ENCODE data around the gene TMCC2.
A peak's percentile ranks its signal among the peaks of the same experiment; 100 is the strongest.
"Not testable (repeated sequence)": the region's sequence is repeated elsewhere in the genome, so short reads cannot be mapped to it uniquely, and the experiment has no call there.

The TMCC2 gene

DNA sequence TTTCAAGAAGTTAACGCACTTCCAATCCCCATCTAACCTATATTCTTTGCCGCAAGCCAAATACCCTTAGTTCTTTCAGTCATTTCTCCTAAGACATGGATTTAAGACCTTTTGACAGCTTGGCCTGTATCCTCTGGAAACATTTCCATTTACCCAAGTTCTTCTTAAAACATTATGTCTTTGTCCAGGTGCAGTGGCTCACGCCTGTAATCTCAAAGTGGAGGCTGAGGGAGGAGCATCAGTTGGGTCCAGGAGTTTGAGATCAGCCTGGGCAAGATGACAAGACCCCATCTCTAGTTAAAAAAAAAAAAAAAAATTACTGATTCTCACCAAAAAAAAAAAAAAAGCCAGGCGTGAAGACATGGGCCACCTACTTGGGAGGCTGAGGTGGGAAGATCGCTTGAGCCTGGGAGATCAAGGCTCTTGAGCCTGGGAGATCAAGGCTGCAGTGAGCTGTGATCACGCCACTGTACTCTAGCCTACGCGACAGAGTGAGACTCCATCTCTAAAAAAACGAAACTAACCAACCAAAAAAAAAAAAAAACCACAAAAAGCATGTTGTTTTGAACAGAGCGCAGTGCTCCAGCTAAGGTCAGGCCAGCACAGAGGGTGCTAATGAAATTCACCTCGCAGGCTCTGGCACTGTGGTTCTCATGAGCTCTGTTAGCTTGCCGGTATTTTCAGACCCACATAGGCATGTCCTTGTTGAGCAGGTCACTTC is 57.8 kb downstream of the TMCC2 start:
- peak; percentile 31 for DNase-seq

DNA sequence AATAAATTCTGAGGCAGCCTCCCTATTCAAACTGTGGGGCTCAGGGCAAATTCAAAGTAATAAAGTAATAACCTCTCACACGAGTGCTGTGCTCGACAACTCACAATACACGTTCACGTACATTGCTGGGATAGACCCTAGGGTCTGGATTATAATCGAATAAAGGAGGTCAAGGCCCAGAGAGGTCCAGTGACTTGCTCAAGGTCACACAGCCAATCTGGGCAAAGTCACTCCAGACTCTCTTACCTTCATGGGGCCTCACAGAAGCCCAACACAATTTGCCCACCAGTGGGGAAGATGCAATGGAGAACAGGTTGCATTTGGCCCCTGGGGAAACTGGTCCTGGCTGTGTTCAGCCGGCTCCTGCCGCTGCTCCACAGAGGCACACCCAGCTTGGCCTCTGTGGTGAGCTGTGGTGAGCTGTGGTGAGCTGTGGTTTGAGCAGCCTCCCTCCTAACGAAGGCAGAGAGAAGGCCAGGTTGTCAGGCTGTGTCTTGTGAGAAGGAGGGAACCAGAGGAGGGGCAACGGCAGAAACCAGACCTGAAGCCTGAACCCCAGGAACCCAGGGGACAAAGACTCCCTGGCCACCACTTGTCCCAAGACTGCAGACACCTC is 58.7 kb downstream of the TMCC2 start:
- DNase-seq: peak; percentile 29

DNA sequence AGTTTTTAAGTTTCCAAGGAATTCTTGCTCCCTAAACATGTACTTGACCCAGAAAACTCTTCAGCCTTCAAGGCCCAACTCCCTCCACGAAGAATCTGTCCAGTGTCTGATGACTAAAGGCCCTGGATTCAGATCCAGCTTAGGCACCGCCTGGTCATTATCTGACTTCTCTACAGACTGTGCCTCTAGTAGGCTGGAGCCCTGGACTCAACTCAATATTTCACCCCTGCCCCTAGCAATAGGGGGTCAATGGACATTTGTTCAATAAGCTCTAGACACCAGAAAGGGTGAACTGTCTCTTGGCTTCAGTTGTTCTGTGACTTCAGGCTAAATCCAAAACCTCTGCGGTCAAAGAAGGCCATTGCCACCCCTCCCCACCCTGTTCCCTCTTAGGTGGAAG is 59.3 kb downstream of the TMCC2 start:
- DNase-seq: no peak

DNA sequence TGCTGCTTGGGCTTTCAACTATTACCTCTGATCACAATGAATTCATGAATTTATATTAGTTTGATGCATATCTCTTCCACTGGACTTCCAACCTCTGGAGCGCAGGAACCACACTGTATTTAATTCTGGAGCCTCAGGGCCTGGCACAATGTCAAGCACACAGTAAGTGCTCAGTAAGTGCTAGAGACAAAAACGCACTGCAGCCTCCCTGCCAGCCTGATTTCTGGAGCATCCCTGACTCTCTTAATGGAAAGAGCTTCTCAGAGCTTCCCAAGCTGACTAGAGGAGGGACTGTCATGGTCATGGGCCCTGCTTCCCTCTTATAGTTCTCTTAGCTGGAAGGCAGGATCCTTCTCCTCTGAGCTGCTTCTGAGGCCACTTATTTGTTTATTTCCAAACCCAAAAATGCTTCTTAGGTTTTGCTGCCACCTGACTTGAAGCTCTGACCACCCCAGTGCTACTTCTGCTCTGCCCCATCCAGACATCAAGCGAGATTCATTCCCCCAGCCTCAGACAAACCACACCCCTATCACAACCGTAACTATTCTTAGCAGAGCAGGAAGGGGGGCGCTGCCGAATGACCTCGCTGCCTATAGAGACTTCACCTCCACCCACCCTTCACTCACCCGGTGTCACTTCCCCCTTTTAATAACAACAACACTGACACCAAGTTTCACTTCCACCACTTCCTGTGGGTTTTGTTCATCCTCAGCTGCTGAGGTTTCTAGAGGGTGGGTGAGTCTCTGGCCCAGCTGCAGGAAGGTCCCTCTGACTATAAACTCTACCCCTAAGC is 60.2 kb downstream of the TMCC2 start:
- peak; percentile 61 for DNase-seq

DNA sequence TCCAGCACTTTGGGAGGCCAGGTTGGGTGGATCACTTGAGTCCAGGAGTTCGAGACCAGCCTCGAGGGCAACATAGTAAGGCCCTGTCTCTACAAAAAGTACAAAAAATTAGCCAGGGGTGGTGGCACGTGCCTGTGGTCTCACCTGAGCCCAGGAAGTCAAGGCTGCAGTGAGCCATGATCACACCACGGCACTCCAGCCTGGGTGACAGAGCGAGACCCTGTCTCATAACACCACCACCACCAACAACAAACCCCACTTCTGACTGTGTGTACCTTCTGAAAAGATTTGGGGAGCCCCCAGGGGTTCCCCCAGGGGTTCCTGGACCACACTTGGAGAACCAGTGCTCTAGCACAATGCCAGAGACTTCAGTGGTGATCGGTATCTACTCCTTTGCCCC is 63.9 kb downstream of the TMCC2 start:
- no peak for DNase-seq

DNA sequence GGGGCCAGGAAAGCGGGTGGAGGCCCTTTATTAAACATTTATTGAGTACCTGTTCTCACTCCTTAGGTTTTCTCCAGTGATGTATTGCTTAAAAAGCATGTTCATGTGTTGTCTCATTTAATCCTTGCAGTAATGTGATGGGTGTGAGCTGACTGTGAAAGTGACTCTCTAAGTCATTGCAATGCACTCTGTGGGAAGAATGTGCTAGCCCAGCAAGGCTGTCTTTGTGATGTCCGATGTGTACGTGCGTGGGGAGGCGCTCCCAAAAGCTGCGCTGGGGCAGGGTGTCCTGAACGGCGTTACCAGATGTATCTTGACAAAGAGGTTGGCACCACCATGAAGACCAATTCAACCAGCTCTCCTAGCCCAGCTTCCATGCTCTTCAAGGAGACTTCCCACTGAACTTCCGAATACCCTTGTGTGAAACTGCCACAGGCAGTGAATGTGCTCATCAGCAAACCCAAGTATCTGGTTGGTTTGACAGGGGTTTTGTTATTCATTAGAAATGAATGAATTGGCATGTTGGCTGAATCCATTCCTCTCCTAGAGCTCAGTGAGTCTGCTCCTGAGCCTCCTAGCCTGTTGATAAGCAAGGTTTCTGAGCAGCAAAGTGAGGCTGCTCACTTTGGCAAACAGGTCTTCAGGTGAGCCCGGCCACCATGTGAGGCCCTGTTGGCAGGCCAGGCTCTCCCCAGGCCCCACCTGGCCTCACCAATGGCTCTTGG is 65.8 kb downstream of the TMCC2 start:
- DNase-seq: no peak

DNA sequence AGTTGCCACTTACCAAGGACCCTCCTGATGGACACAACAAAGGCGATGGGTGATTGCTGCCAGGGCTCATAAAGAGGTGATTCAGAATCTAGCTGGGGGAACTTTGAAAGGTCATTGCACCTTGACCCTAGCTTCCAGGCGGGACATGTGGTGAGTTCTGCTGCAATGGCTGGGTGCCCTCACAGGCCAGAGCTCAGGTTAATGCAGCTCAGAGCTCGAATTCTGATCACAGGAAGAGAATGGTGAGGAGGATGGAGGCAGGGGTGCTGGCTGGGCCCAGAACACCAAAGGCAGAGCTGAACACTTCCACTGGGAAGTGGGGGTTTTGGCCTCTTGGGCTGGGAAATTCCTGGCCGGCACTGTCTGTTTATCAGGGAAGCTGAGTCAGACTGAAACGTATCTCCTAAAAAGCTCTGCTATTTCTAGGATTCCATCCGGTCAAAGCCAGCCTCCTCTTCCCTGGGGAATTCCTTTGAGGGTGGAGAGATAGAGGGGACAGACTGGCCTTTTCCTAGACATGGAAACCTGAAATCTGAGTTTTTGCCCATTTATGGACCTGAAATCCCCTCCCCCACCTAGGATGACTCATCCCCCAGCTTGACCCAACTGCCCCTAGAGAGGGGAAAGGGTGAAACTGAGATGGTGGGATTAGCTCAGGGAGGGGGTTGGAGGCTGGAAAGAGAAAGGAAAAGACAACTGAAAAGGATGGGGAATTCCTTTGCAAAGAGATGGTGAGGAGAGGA is 66.6 kb downstream of the TMCC2 start:
- no peak for DNase-seq

DNA sequence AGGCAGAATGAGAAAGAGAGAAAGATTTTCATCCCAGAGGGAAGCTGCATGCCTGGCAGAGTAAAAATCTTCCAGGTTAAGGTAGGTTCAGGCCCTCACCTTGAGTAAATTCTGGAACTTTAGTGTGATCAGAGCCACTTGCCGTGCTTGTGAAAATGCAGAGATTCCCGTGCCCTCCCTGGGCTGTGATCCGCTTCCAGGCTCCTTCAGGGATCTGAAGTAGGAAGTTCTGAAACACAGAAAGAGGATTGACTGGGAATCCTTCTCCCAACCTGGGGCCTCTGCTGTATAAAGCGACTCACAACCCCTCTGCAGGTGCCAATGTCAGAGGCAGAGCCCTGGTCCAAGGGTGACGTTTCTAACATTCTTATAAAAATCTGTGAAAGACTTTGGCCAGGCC is 67.2 kb downstream of the TMCC2 start:
- no peak for DNase-seq

DNA sequence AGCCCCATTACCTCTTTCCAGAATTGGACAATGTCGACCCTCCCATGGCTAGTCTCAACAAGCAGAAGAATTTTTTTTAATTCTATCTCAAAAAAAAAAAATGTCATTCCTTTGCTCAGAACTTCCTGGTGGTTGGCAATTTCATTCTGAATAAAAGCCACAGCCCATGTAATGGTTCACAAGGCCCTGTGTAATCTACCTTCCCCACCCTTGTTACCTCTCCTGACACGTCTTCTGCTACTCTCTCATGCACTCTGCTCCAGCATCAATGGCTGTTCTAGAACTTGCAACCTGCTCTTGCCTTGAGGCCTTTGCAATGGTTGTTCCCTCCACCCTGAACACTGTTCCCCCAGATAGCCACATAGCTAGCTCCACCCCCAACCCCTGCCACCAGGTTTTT is 68.4 kb downstream of the TMCC2 start:
- no peak for DNase-seq

DNA sequence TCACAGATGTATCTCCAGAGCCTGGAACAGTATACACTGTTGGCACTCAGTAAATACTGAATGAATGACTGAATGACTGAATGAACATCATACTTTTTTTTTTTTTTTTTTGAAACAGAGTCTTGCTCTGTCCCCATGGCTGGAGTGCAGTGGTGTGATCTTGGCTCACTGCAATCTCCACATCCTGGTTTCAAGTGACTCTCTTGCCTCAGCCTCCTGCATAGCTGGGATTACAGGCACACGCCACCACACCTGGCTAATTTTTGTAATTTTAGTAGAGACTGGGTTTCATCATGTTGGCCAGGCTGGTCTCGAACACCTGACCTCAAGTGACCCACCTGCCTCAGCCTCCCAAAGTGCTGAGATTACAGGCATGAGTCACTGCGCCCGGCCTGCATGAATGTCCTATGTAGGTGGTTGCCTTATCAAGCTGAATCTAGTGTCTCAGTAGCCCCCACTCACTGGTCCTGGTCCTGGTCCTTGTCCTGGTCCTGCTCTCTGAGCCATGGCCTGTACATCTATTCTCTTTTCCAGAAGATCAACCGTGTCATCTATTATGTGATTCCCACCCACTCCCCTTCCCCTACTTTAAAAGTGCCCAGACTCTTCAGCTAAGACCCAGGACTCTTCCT is 69.9 kb downstream of the TMCC2 start:
- DNase-seq: not testable (repeated sequence)

DNA sequence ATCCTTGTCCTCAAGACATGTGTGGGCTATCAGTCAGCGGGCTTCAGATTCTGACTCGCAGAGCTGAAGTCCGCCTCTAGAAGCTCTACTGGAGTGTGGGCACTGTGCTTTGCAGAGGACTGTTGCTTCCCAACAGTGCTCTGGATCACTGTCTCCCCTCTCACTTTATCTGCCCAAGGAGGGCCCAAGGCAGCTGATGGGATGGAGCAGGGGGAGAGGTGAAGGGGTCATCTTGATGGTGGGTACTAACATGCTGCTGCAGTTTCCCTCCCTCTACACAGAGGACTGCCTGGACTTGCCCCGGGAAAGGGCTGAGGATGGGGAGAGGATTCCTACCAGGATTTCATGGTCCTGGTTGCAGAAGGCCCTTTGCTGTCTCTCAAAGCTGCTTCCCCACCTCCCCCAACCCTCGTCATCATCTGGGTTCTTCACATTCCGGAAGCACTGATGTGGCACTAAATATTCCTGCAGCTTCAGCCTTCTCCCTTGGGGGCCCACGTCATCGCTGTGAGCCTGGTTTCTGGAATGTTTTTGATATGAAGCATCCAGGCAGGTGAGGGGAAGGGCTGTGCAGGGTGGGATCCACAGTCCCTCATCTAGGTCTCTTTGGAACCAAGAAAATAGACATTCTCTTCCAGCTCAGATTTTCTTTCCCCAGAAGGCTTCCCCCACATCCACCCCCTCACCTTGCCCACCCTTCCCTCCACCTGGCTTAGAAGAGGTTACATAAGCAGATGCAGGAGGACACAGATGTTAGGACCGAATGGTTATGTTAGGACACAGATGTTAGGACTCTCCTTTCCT is 70.6 kb downstream of the TMCC2 start:
- no peak for DNase-seq

DNA sequence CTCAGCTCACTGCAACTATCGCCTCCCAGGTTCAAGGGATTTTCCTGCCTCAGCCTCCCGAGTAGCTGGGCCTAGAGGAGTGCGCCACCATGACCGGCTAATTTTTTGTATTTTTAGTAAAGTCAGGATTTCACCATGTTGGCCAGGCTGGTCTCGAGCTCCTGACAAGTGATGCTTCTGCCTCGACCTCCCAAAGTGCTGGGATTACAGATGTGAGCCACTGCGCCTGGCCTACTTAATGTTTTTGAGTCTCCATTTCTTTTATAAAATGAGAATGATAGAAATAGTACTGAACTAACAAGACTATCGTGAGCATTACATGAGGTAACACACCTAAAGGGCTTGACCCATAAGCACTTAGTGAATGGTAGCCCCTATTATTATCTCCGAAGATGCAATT is 72.4 kb downstream of the TMCC2 start:
- DNase-seq: no peak

DNA sequence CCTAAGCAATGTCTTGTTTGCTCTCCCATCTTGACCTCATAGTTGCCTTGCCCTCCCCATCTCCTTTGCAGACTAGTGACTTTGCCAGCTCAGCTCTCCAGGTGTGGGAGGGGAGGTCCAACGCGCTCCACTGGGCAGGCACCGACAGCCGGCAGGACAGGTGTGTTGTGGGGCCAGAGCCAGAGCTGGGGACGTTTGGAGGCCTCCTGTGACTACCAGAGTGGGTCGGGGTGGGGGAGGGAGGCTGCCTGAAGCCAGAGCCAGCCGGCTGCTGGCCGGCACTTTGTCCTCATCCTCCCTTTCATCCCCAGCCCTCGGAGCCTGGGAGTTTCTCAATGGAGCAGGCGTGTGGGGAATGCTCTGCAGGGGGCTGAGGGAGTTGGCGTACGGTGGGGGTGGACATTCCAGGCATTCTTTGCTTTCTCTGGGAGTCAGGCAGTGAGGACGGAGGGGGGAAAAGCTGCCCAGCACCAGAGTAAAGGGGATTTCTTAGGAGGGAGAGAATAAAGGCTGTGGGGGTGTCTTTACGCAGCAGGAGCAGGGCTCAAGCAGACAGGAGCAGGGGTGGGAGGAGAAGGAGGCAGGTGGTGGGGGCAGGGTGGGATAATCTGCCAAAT is 73.6 kb downstream of the TMCC2 start:
- DNase-seq: no peak

DNA sequence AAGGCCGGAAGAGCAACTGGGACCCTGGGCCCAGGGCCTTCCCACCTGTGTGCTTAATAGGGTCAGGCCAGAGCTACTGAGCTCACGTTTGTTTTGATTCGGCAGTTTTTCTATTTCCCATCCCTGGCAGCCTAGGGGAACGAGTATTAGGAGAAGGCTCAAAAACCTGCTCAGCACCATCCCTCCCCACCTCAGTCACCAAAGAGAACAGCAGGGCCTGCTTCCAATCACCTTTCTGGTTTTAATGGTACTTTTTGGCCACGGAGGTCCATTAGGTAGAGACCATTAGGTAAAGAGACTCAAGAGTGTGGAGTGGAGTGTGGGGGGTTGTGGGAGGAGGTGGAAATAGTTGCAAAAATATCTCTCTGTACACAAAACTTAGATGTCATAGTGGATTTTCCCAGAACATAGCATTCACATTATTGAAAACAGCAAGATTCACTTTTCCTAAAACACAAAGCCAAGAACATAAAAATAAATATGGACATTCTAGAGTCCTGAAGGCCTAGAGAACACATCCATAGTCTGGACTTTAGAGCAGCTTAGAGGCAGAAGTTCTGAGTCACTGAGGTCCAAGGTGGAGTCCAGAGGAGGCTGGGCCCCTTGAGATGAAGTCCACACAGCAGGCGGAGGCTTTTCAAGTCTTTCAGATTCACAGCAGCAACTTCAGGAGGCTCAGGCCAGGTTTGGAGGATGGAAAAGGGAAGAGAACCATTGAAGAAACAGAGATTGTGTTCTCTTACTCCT is 74.3 kb downstream of the TMCC2 start:
- no peak for DNase-seq

DNA sequence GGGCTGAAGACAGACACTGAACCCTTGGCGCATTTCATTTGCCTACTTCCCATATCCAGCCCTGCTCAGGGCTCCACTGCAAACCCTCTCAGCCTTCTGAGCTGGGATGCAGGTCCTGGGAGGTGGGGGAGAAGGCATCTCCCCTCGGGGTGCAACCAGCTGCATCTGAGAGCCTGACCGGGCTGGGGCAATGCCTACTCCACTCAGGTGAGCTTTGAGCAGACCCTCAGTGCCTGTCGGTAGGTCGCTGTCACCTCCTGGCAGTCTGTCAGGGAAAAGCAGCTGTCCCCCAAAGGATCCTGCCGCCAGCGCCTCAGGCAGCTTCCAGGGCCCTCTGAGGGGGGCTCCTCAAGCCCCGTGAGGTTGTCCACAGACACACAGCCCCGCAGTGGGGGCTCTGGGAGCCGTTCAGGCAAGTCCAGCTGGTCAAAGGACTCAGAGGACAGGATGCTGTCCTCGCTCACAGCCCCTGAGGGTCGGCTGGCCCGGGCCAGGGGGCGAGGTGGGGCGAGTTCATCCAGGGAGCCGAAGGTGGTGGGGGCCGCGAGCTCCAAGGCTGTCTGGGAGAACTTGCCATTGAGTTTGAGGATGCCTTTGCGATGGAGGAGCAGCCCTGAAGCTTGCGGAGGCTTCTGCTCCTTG is 75.6 kb downstream of the TMCC2 start:
- DNase-seq: no peak

DNA sequence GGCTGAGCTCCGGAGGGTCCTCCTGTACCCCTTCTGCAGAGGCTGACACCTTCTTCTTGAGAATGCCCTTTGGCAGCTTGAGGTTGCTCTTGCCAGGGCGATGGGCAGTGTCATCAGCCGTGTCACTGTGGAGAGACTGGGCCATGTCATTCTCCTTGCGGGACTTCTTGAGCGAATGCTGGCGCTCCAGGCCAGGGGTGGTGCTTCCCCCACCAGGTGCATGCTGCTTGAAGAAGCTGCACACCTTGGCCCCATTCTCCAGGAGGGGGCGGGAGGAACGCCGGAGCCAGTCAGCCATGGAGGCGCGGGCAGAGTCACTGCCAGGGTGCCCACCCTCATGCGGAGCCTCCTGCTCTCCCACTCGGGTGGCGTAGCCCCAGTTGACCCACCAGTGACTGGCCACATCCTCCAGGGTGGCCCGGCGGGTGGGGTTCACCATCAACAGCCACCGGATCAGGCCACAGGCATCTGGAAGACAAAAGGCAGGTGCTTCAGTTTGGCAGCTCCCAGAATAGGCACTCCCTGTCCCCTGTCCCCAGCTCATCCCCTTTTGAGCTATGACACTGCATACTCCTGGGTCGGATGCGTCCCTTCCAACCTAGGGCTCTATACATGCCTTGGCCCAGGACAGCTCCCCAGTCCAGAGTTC is 76.4 kb downstream of the TMCC2 start:
- no peak for DNase-seq

DNA sequence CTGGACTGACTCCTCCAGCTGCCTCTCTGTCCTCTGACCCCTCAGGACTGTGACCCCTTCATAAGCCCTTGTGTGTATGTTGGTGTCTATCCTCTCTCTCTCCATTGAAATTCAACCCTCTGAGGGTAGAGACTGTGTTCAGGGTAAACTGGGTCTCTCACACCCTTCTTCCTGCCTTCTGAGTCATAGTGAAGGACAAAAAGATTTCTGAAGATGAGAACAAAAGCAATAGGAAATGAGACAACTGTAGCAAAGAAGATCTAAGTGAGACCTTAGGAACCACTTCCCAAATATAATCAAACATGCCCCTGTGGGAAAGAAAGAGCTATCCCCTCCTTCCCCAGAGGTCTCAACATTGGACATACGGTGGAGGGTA is 76.9 kb downstream of the TMCC2 start:
- DNase-seq: no peak

DNA sequence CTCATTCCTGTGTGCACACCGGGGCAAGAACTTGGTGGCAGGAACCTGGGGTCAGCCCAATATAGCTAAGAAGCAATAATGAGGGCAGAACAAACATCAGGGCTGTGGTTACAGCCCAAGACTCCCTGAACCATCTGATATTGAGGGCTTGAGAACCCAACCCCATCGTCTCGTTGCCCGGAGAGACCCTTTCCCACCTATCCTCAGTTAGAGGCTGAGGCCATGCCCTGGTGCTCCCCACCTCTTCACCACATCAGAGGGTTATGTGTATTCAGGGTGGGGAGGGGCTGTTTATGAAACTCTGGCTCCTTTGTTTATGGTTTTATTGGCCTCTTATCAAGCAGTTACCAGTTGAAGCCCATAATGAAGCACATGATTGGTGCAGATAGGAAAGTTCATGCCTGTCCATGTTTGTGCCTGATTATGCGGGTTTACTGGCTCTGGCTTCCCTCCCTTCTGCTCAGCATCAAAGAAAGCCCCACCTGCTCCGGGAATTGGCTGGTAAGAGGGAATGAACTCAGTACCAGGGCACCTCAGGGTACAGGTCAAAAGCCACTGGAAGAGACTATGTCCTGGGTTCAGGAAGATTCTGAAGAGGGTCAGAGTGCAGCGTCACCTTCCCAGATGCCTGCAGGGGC is 79.3 kb downstream of the TMCC2 start:
- no peak for DNase-seq

DNA sequence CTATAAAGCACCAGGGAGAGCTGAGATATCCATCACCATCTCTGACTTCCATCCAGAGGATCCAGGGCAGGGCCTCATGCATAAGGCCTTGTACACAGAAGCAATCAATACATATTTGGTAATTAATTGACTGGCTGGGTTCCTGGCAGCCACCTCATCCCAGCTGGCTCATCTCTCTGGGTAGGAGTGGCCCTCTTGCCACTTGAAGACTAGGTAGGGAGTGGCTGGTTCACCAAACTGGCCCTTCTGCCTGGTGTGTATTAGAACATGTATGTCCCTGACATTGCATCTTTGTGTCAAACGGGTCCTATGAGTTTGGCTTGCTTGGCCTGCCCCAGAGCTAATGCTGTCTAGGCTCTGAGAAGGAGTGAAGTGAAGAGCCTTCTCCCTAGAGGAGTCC is 82.0 kb downstream of the TMCC2 start:
- DNase-seq: no peak

Measured in activated CD4-positive, alpha-beta T cell treated with anti-CD3 and anti-CD28 coated beads for 1 hour (primary cell).